H9 (cell line): ENCODE results near the gene PRDM11. TPM values are rescaled to one million over a fixed set of nuclear protein-coding genes. Genes with fewer than 3 reads are reported as not detected.

Source experiments
- DNase-seq: peaks from one replicate; pipeline ENCODE4 v3.0.0-alpha.2; 2017
- H2AFZ ChIP-seq: one replicate; pipeline ENCODE4 v1.6.1; 2013; ENCODE audit warnings: mild to moderate bottlenecking, low read length, control low read depth, moderate library complexity
- H2AK5ac ChIP-seq: 2 replicates; pipeline ENCODE4 v1.6.1; 2013; ENCODE audit warnings: low read length, control low read depth, mixed read lengths; ENCODE audit not compliant: insufficient read length
- H2BK120ac ChIP-seq: one replicate; pipeline ENCODE4 v1.6.1; 2013; ENCODE audit warnings: low read depth, mild to moderate bottlenecking, low read length, control low read depth, inconsistent platforms; ENCODE audit not compliant: poor library complexity, severe bottlenecking
- H2BK12ac ChIP-seq: 2 replicates; pipeline ENCODE4 v1.6.1; 2013; ENCODE audit warnings: low read length, control low read depth, mixed read lengths, low read depth; ENCODE audit not compliant: insufficient read length
- H2BK15ac ChIP-seq: 2 replicates; pipeline ENCODE4 v1.6.1; 2013; ENCODE audit warnings: low read depth, low read length, control low read depth
- H2BK20ac ChIP-seq: one replicate; pipeline ENCODE4 v1.6.1; 2013; ENCODE audit warnings: low read depth, mild to moderate bottlenecking, low read length, control low read depth, inconsistent platforms; ENCODE audit not compliant: poor library complexity, severe bottlenecking
- H2BK5ac ChIP-seq: 2 replicates; pipeline ENCODE4 v1.6.1; 2013; ENCODE audit warnings: low read length, control low read depth, mixed read lengths; ENCODE audit not compliant: insufficient read length
- H3K14ac ChIP-seq: 2 replicates; pipeline ENCODE4 v1.6.1; 2013; ENCODE audit warnings: low read length, control low read depth; ENCODE audit not compliant: insufficient read depth
- H3K18ac ChIP-seq: 2 replicates; pipeline ENCODE4 v1.6.1; 2013; ENCODE audit warnings: low read depth, mild to moderate bottlenecking, mixed read lengths, low read length, control low read depth; ENCODE audit not compliant: insufficient read length
- H3K23ac ChIP-seq: 2 replicates; pipeline ENCODE4 v1.6.1; 2013; ENCODE audit warnings: low read length, control low read depth, mixed read lengths, low read depth; ENCODE audit not compliant: insufficient read length
- H3K23me2 ChIP-seq: 2 replicates; pipeline ENCODE4 v1.6.1; 2013; ENCODE audit warnings: low read depth, mild to moderate bottlenecking, mixed read lengths, low read length, control low read depth; ENCODE audit not compliant: insufficient read length, poor library complexity, severe bottlenecking
- H3K27ac ChIP-seq: 2 replicates; pipeline ENCODE4 v1.5.1; 2013; ENCODE audit warnings: low read length, control low read depth, mixed read lengths, low read depth; ENCODE audit not compliant: insufficient read length
- H3K27me3 ChIP-seq: 2 replicates; pipeline ENCODE4 v1.6.1; 2013; ENCODE audit warnings: low read length, control low read depth, inconsistent platforms; ENCODE audit not compliant: insufficient read depth
- H3K4ac ChIP-seq: 2 replicates; pipeline ENCODE4 v1.6.1; 2013; ENCODE audit warnings: low read depth, mild to moderate bottlenecking, control low read depth, inconsistent platforms, low read length, moderate library complexity
- H3K4me1 ChIP-seq: 2 replicates; pipeline ENCODE4 v1.6.1; 2013; ENCODE audit warnings: low read length, control low read depth, inconsistent platforms; ENCODE audit not compliant: insufficient read depth
- H3K4me2 ChIP-seq: 2 replicates; pipeline ENCODE4 v1.6.1; 2013; ENCODE audit warnings: low read length, control low read depth, mixed read lengths; ENCODE audit not compliant: insufficient read length, insufficient read depth
- H3K56ac ChIP-seq: 2 replicates; pipeline ENCODE4 v1.6.1; 2013; ENCODE audit warnings: low read depth, mild to moderate bottlenecking, mixed read lengths, low read length, control low read depth; ENCODE audit not compliant: insufficient read length
- H3K79me1 ChIP-seq: 2 replicates; pipeline ENCODE4 v1.6.1; 2013; ENCODE audit warnings: low read depth, mild to moderate bottlenecking, moderate library complexity, low read length, control low read depth, inconsistent platforms; ENCODE audit not compliant: insufficient read depth, poor library complexity, severe bottlenecking
- H3K79me2 ChIP-seq: 2 replicates; pipeline ENCODE4 v1.6.1; 2013; ENCODE audit warnings: low read length, control low read depth, inconsistent platforms; ENCODE audit not compliant: insufficient read depth
- H3K9ac ChIP-seq: 2 replicates; pipeline ENCODE4 v1.6.1; 2013; ENCODE audit warnings: low read length, control low read depth, mixed read lengths; ENCODE audit not compliant: insufficient read length; ENCODE audit errors: extremely low read depth
- H3K9me3 ChIP-seq: one replicate; pipeline ENCODE4 v1.6.1; 2013; ENCODE audit warnings: low read depth, low read length, inconsistent platforms; ENCODE audit not compliant: control insufficient read depth
- H3T11ph ChIP-seq: one replicate; pipeline ENCODE4 v1.6.1; 2013; ENCODE audit warnings: mild to moderate bottlenecking, low read length, control low read depth, inconsistent platforms
- H4K20me1 ChIP-seq: one replicate; pipeline ENCODE4 v1.6.1; 2013; ENCODE audit not compliant: control insufficient read depth, insufficient read length, insufficient read depth
- H4K5ac ChIP-seq: 2 replicates; pipeline ENCODE4 v1.6.1; 2013; ENCODE audit warnings: low read depth, mild to moderate bottlenecking, mixed read lengths, low read length, control low read depth; ENCODE audit not compliant: insufficient read length
- H4K8ac ChIP-seq: replicated peaks from 2 replicates; pipeline ENCODE4 v1.6.1; 2013; ENCODE audit warnings: low read length, control low read depth, mixed read lengths, low read depth; ENCODE audit not compliant: insufficient read length
- H4K91ac ChIP-seq: 2 replicates; pipeline ENCODE4 v1.6.1; 2013; ENCODE audit warnings: low read depth, mild to moderate bottlenecking, moderate library complexity, mixed read lengths, low read length, control low read depth; ENCODE audit not compliant: insufficient read length
- H3K27ac Mint-ChIP-seq, 3 experiments: 2 replicates in 2 of 3; 3 replicates in 1 of 3; pipeline ENCODE4 v1.8.0; 2020 to 2021; ENCODE audit warnings: mixed read lengths in 3 of 3, mild to moderate bottlenecking in 1 of 3, moderate library complexity in 1 of 3
- H3K27me3 Mint-ChIP-seq: 2 replicates; pipeline ENCODE4 v1.8.0; 2021; ENCODE audit warnings: low read depth, mild to moderate bottlenecking, moderate library complexity, mixed read lengths
- H3K36me3 Mint-ChIP-seq, 3 experiments: 2 replicates in 2 of 3; 3 replicates in 1 of 3; pipeline ENCODE4 v1.8.0; 2020 to 2021; ENCODE audit warnings: low read depth in 3 of 3, mixed read lengths in 3 of 3; ENCODE audit not compliant: insufficient read depth in 1 of 3
- H3K4me1 Mint-ChIP-seq, 2 experiments: 2 replicates each; pipeline ENCODE4 v1.8.0; 2020; ENCODE audit warnings: mixed read lengths in 2 of 2
- H3K4me3 Mint-ChIP-seq, 2 experiments: 2 replicates in 1 of 2; 3 replicates in 1 of 2; pipeline ENCODE4 v1.8.0; 2020 to 2021; ENCODE audit warnings: mild to moderate bottlenecking in 2 of 2, mixed read lengths in 2 of 2, moderate library complexity in 1 of 2
- H3K9me3 Mint-ChIP-seq, 2 experiments: 2 replicates in 1 of 2; 3 replicates in 1 of 2; pipeline ENCODE4 v1.8.0; 2020; ENCODE audit warnings: mild to moderate bottlenecking in 2 of 2, mixed read lengths in 2 of 2, moderate library complexity in 1 of 2
- WGBS: extraction: QIAGEN DNeasy Blood & Tissue Kit; methylation state at CpG from one replicate; pipeline ENCODE4 v1.1.7; 2013; ENCODE audit warnings: missing lambda C conversion rate, low lambda C conversion rate, mixed read lengths; ENCODE audit not compliant: insufficient read length; ENCODE audit errors: extremely low coverage; 5-methylcytosine and 5-hydroxymethylcytosine counted together
- total RNA-seq: library from RNA; stranded (reverse); gene quantifications from 2 replicates; pipeline ENCODE4 v1.2.1, GENCODE V29; 2021
- TF ChIP-seq, protein P1 (sequence below): fragments of 200-600 bp; sonication (generic); conservative IDR thresholded peaks from 3 replicates; pipeline ENCODE4 v1.8.0; 2021; ENCODE audit warnings: antibody characterized with exemption, mild to moderate bottlenecking

PRDM11 gene
- total RNA-seq, 1 experiment from 2014 or later, result 11.5 TPM

DNA sequence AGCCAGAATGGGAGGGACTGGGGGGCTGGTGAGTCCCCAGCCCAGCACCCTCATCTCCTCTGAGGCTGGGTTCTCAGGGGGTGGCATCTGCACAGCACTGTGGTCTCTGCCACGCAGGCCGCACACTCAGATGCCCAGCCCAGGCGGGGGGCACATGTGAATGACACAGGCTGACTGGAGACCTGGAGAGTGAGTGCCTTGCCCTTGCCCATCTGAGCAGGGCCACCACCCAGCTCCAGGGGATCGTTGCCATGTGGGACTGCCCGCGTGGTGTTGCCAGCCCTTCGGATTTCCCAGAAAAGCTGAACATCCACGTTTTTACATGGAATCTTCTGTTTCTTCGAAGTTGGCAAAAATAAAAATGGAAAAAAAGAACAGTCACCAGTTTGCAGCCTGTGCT lies 18.9 kb downstream of the PRDM11 start:
- H3K27me3 ChIP-seq, result no peaks in the 10 kb centered on the region
- H3K14ac ChIP-seq, result no peak overlapping the region
- no peak overlapping the region for H4K8ac ChIP-seq
- H2AFZ ChIP-seq, result no peak overlapping the region
- no peak overlapping the region for H3K18ac ChIP-seq
- no peak overlapping the region for H2BK15ac ChIP-seq
- peaks cover 2% of the 10 kb centered on the region; the same call in 1 of the 2 replicates for H3K79me2 ChIP-seq
- no peak overlapping the region for H3T11ph ChIP-seq
- no peak overlapping the region for H2BK120ac ChIP-seq
- H4K20me1 ChIP-seq, result no peaks in the 10 kb centered on the region
- H3K9me3 ChIP-seq, result no peaks in the 10 kb centered on the region
- no peak overlapping the region for H3K56ac ChIP-seq
- no peak overlapping the region for H3K9ac ChIP-seq
- Mint-ChIP-seq H3K27ac (no peak overlapping the region), H3K9me3 (no peaks in the 10 kb centered on the region), H3K36me3 (no peaks in the 10 kb centered on the region), H3K4me3 (no peak overlapping the region), H3K4me1 (peaks cover 1 to 5% of the 10 kb centered on the region in 2 experiments; a peak in 1 of 4 replicates), H3K27me3 (no peaks in the 10 kb centered on the region; the same call in 1 of the 2 replicates)
- H2BK5ac ChIP-seq, result no peak overlapping the region
- no peaks in the 10 kb centered on the region for H3K23me2 ChIP-seq
- no peak overlapping the region for H2BK12ac ChIP-seq
- DNase-seq, result no peak
- no peak overlapping the region for H4K5ac ChIP-seq
- H3K4me1 ChIP-seq, result no peaks in the 10 kb centered on the region
- H2AK5ac ChIP-seq, result no peak overlapping the region
- TF ChIP-seq, protein P1, sequence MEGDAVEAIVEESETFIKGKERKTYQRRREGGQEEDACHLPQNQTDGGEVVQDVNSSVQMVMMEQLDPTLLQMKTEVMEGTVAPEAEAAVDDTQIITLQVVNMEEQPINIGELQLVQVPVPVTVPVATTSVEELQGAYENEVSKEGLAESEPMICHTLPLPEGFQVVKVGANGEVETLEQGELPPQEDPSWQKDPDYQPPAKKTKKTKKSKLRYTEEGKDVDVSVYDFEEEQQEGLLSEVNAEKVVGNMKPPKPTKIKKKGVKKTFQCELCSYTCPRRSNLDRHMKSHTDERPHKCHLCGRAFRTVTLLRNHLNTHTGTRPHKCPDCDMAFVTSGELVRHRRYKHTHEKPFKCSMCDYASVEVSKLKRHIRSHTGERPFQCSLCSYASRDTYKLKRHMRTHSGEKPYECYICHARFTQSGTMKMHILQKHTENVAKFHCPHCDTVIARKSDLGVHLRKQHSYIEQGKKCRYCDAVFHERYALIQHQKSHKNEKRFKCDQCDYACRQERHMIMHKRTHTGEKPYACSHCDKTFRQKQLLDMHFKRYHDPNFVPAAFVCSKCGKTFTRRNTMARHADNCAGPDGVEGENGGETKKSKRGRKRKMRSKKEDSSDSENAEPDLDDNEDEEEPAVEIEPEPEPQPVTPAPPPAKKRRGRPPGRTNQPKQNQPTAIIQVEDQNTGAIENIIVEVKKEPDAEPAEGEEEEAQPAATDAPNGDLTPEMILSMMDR, result no peak
- no peak overlapping the region for H4K91ac ChIP-seq
- no peak overlapping the region for H3K4me2 ChIP-seq
- no peak overlapping the region for H3K27ac ChIP-seq
- no peaks in the 10 kb centered on the region for H3K79me1 ChIP-seq
- no CpG with 5 or more reads among the region's 9 CpGs for WGBS
- H3K23ac ChIP-seq, result no peak overlapping the region
- no peak overlapping the region for H3K4ac ChIP-seq
- no peak overlapping the region for H2BK20ac ChIP-seq
